Measurements from ENCODE around the gene HEATR5A.
"Not testable (repeated sequence)": the region's sequence is repeated elsewhere in the genome, so short reads cannot be mapped to it uniquely, and the experiment has no call there.

The HEATR5A gene

DNA sequence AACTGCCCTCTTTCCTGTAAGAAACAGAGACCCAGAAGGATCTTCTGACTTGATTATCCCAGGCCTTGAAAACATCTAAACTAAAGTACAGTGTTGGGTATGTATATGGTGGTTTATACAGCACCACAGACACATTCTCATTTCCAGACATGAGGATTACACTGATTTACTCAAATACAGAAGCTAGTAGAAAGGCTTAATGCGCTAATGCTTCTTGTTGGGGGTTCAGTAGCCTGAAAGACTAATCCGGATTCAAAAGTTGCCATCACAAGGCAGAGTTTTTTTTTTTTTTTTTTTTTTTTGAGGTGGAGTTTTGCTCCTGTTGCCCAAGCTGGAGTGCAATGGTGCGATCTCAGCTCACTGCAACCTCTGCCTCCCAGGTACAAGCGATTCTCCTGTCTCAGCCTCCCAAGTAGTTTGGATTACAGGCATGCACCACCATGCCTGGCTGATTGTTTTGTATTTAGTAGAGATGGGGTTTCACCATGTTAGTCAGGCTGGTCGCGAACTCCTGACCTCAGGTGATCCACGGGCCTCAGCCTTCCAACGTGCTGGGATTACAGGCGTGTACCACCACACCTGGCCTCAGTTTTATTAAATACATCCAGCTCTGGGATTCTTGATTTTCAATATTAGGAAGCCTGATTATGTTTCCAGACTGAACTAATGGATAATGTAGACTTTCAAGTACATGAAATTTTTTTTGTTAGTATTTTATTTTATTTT, 166.4 kb downstream of the HEATR5A start:
- DNase-seq = no peak

- no peak for DNase-seq
These were observed 167.5 kb downstream of the HEATR5A start for GRCh38 chr14:31252865-31253264.

GRCh38 chr14:31251028-31251958, 169.1 kb downstream of the HEATR5A start:
- DNase-seq = no peak

GRCh38 chr14:31244626-31245025, 175.7 kb downstream of the HEATR5A start:
- DNase-seq = no peak

DNA sequence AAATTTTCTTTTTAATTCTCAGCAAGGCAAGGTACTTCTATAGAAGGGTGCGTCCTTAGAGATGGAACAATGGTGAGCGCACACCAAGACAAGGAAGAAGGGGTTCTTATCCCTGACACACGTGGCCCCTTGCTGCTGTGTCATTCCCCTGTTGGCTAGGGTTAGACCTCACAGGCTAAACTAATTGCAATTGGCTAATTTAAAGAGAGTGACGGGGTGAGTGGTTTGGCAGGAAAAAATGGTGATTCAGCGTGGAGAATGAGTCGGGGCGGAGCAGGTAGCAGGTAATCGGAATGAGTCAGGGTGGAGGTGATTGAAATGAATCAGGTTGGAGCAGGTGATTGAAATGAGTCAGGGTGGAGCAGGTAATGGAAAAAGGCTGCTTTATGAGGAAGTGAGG, 176.5 kb downstream of the HEATR5A start:
- DNase-seq = no peak

DNA sequence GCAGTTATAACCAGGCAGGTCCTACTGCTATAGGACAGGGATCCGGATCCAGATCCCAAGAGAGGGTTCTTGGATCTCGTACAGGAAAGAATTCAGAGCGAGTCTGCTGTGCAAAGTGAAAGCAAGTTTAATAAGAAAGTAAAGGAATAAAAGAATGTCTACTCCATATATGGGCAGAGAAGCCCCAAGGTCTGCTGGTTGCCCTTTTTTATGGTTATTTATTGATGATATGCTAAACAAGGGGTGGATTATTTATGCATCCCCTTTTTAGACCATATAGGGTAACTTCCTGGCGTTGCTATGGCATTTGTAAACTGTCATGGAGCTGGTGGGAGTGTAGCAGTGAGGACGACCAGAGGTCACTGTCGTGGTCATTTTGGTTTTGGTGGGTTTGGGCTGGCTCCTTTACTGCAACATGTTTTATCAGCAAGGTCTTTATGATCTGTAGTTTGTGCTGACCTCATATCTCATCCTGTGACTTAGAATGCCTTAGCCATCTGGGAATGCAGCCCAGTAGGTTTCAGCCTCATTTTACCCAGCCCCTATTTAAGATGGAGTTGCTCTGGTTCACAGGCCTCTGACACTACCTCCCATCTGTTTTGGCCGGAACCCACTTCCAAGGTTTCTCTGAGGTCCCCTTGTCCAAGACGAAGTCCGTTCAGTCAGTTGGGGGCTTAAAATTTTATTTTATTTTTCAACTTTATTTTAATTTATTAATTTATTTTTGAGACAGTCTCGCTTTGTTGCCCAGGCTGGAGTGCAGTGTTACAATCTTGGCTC, 178.0 kb downstream of the HEATR5A start:
- not testable (repeated sequence) for DNase-seq

Measured in activated effector memory CD4-positive, alpha-beta T cell treated with Interleukin-2 at 50 U/mL for 16 hours (primary cell).